Measurements from ENCODE around the gene LMTK2.

DNA sequence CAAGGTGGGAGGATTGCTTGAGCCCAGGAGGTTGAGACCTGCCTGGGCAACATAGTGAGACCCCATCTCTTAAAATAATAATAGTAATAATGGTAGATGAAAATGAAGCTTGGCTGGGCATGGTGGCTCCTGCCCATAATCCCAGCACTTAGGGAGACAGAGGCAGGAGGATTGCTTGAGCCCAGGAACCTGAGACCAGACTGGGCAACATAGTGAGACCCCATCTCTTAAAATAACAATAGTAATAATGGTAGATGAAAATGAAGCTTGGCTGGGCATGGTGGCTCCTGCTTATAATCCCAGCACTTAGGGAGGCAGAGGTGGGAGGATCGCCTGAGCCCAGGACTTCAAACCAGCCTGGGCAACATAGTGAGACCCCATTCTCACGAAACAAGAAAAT is 49.5 kb upstream of the LMTK2 start:
- TF ChIP-seq CREB1 (CRISPR knock-in tag; IDR thresholded peaks at IDR 0.05; ENCODE audit: low read depth) (no peak), POLR2AphosphoS5 (IDR thresholded peaks at IDR 0.05; ENCODE audit: low read depth) (no peak)
- TF ChIP-seq, protein P1, sequence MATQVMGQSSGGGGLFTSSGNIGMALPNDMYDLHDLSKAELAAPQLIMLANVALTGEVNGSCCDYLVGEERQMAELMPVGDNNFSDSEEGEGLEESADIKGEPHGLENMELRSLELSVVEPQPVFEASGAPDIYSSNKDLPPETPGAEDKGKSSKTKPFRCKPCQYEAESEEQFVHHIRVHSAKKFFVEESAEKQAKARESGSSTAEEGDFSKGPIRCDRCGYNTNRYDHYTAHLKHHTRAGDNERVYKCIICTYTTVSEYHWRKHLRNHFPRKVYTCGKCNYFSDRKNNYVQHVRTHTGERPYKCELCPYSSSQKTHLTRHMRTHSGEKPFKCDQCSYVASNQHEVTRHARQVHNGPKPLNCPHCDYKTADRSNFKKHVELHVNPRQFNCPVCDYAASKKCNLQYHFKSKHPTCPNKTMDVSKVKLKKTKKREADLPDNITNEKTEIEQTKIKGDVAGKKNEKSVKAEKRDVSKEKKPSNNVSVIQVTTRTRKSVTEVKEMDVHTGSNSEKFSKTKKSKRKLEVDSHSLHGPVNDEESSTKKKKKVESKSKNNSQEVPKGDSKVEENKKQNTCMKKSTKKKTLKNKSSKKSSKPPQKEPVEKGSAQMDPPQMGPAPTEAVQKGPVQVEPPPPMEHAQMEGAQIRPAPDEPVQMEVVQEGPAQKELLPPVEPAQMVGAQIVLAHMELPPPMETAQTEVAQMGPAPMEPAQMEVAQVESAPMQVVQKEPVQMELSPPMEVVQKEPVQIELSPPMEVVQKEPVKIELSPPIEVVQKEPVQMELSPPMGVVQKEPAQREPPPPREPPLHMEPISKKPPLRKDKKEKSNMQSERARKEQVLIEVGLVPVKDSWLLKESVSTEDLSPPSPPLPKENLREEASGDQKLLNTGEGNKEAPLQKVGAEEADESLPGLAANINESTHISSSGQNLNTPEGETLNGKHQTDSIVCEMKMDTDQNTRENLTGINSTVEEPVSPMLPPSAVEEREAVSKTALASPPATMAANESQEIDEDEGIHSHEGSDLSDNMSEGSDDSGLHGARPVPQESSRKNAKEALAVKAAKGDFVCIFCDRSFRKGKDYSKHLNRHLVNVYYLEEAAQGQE (IDR thresholded peaks at IDR 0.05; ENCODE audit: unreplicated experiment), result no peak
